ENCODE measurements around the gene PACS2. TPM values are rescaled to one million over a fixed set of nuclear protein-coding genes. Genes with fewer than 3 reads are reported as not detected.

The PACS2 gene
- polyA plus RNA-seq, 3 donors = 3.1 to 87.0 (median 3.7) TPM

GRCh38 chr14:105354541-105354940 is 40.0 kb downstream of the PACS2 start:
- DNase-seq = no peak
- H4K20me1 ChIP-seq (ENCODE audit: insufficient read depth, low read length) = peaks cover 11% of the 10 kb centered on the region

GRCh38 chr14:105355049-105355575 is 40.6 kb downstream of the PACS2 start:
- peaks cover 2% of the 10 kb centered on the region for H3K4me1 Mint-ChIP-seq
- DNase-seq = no peak
- H2AFZ ChIP-seq (ENCODE audit: insufficient read depth, low read depth, low read length, poor library complexity, severe bottlenecking) = no peak overlapping the region
- H3K4me1 ChIP-seq (ENCODE audit: control insufficient read depth in 1 of 2, insufficient read depth in 2 of 2, low read length in 2 of 2) = peaks cover 3 to 4% of the 10 kb centered on the region in 2 donors
- H3K79me2 ChIP-seq (ENCODE audit: insufficient read depth, low read length) = no peaks in the 10 kb centered on the region
- H3K4me3 Mint-ChIP-seq = no peak overlapping the region
- peaks cover 11% of the 10 kb centered on the region for H4K20me1 ChIP-seq (ENCODE audit: insufficient read depth, low read length)
- TF ChIP-seq CTCF (IDR thresholded peaks at IDR 0.05) = no peak
- no peaks in the 10 kb centered on the region for H3K9me3 Mint-ChIP-seq
- H3K4me2 ChIP-seq (replicated peaks; ENCODE audit: extremely low read depth, low read length, poor library complexity, severe bottlenecking) = no peak overlapping the region
- peaks cover 0 to 4% (median 0%) of the 10 kb centered on the region in 3 donors for H3K27me3 Mint-ChIP-seq (ENCODE audit: low read depth in 3 of 3)
- H3K36me3 ChIP-seq (replicated peaks in 1 of 2; ENCODE audit: control insufficient read depth in 1 of 2, insufficient read depth in 2 of 2, low read length in 2 of 2) = peaks cover 0 to under 1% of the 10 kb centered on the region in 2 donors
- no peak overlapping the region for H3K27ac Mint-ChIP-seq
- WGBS (ENCODE audit: insufficient coverage) = 97% methylated on average over 25 of the region's 27 CpGs
- H3K9ac ChIP-seq (ENCODE audit: insufficient read depth, low read length, poor library complexity, severe bottlenecking) = no peak overlapping the region
- H3K36me3 Mint-ChIP-seq = peaks cover 10 to 21% of the 10 kb centered on the region in 2 donors
- no peak overlapping the region for H3K4me3 ChIP-seq (replicated peaks in 1 of 3; ENCODE audit: low read depth in 2 of 3, low read length in 3 of 3)
- H3K27me3 ChIP-seq (ENCODE audit: control insufficient read depth in 2 of 2, insufficient read depth in 2 of 2, low read length in 2 of 2) = no peaks in the 10 kb centered on the region
- intact Hi-C loops (cut with micrococcal nuclease) = no loop called here
- H3K27ac ChIP-seq (ENCODE audit: low read depth in 1 of 2, low read length in 2 of 2) = no peak overlapping the region
- no peaks in the 10 kb centered on the region for H3K9me3 ChIP-seq (replicated peaks in 1 of 2; ENCODE audit: control insufficient read depth in 1 of 2, insufficient read depth in 1 of 2, low read length in 2 of 2)

More at GRCh38 chr14:105354541-105354940, 40.0 kb downstream of the PACS2 start:
- Histone ChIP-seq H2AFZ (ENCODE audit: insufficient read depth, low read depth, low read length, poor library complexity, severe bottlenecking) (no peak overlapping the region), H3K79me2 (ENCODE audit: insufficient read depth, low read length) (no peaks in the 10 kb centered on the region), H3K9ac (ENCODE audit: insufficient read depth, low read length, poor library complexity, severe bottlenecking) (no peak overlapping the region), H3K4me3 (replicated peaks in 1 of 3; ENCODE audit: low read depth in 2 of 3, low read length in 3 of 3) (no peak overlapping the region), H3K4me1 (ENCODE audit: control insufficient read depth in 1 of 2, insufficient read depth in 2 of 2, low read length in 2 of 2) (peaks cover 3 to 4% of the 10 kb centered on the region in 2 donors), H3K9me3 (replicated peaks in 1 of 2; ENCODE audit: control insufficient read depth in 1 of 2, insufficient read depth in 1 of 2, low read length in 2 of 2) (no peaks in the 10 kb centered on the region), H3K27ac (ENCODE audit: low read depth in 1 of 2, low read length in 2 of 2) (no peak overlapping the region), H3K4me2 (replicated peaks; ENCODE audit: extremely low read depth, low read length, poor library complexity, severe bottlenecking) (no peak overlapping the region), H3K36me3 (replicated peaks in 1 of 2; ENCODE audit: control insufficient read depth in 1 of 2, insufficient read depth in 2 of 2, low read length in 2 of 2) (peaks cover 0 to 6% of the 10 kb centered on the region in 2 donors), H3K27me3 (ENCODE audit: control insufficient read depth in 2 of 2, insufficient read depth in 2 of 2, low read length in 2 of 2) (no peaks in the 10 kb centered on the region)
- no peak for TF ChIP-seq CTCF (IDR thresholded peaks at IDR 0.05)
- no peak overlapping the region for H3K4me3 Mint-ChIP-seq
- no peaks in the 10 kb centered on the region for H3K9me3 Mint-ChIP-seq
- 97% methylated on average over 20 of the region's 20 CpGs for WGBS (ENCODE audit: insufficient coverage)
- H3K27ac Mint-ChIP-seq = no peak overlapping the region
- peaks cover 0 to 5% (median 0%) of the 10 kb centered on the region in 3 donors for H3K27me3 Mint-ChIP-seq (ENCODE audit: low read depth in 3 of 3)
- peaks cover 2% of the 10 kb centered on the region for H3K4me1 Mint-ChIP-seq
- intact Hi-C loops (cut with micrococcal nuclease) = no loop called here
- H3K36me3 Mint-ChIP-seq = peaks cover 11 to 26% of the 10 kb centered on the region in 2 donors
